ENCODE data around the gene HOXD11.

HOXD11 gene

DNA sequence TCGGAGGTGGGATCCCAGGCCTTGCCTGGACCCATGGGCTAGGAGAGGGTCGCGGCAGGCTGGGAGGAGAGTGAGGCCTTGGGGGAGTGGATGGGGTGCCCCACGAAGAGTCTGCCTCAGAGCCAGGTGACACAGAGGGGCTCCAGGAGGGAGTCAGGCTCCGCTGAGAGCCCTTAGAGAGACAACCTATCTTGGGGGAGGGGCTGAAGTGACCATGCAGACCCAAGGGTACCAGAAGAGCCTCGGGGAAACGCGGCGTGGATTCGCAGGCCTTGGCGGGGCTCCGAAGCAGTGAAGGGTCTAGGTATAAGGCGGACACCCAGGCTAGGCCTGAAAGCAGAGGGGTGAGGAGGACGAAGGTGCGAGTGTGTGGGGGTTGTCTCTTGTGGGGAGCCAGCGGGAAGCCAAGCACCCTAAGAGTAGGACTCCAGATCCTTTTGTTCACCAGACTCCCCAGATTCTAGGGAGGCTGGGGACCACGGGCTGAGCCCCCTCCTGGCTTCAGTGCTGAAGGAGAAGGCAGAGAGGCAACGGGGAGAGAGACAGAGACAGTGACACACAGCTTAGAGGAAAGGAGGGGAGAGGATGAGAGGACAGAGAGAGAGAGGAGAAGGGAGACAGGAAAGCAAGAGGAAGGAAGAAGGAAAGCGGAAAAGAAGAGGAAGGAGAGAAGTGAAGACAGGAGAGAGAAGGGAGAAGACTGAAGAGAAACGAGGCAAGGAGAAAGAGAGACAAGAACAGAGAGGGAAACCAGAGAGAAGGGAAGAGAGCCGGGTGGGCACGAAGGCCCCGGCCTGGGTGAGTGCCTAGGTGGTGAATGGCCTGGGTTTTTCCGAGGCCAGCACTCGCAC, 1.1 kb upstream of the HOXD11 start:
- no peak for DNase-seq (ENCODE audit: low read depth)
- TF ChIP-seq POLR2A (IDR thresholded peaks at IDR 0.05; ENCODE audit: extremely low read depth, insufficient read length), result no peak
- no peak overlapping the region for H3K4me3 ChIP-seq (ENCODE audit: low read depth, low read length)

DNA sequence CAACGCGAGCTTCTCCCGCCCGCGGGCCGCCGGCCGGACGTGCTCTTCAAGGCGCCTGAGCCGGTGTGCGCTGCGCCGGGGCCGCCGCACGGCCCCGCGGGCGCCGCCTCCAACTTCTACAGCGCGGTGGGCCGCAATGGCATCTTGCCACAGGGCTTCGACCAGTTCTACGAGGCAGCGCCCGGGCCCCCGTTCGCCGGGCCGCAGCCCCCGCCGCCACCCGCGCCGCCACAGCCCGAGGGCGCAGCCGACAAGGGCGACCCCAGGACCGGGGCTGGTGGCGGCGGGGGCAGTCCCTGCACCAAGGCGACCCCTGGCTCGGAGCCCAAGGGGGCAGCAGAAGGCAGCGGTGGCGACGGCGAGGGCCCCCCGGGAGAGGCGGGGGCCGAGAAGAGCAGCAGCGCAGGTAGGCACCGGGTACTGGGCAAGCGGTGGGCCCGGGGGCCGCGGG, 676 bp downstream of the HOXD11 start:
- no peak overlapping the region for H3K4me3 ChIP-seq (ENCODE audit: low read depth, low read length)
- TF ChIP-seq MYC (IDR thresholded peaks at IDR 0.05; ENCODE audit: low read depth, low read length), result no peak
- TF ChIP-seq, protein P1, sequence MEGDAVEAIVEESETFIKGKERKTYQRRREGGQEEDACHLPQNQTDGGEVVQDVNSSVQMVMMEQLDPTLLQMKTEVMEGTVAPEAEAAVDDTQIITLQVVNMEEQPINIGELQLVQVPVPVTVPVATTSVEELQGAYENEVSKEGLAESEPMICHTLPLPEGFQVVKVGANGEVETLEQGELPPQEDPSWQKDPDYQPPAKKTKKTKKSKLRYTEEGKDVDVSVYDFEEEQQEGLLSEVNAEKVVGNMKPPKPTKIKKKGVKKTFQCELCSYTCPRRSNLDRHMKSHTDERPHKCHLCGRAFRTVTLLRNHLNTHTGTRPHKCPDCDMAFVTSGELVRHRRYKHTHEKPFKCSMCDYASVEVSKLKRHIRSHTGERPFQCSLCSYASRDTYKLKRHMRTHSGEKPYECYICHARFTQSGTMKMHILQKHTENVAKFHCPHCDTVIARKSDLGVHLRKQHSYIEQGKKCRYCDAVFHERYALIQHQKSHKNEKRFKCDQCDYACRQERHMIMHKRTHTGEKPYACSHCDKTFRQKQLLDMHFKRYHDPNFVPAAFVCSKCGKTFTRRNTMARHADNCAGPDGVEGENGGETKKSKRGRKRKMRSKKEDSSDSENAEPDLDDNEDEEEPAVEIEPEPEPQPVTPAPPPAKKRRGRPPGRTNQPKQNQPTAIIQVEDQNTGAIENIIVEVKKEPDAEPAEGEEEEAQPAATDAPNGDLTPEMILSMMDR (IDR thresholded peaks at IDR 0.05; ENCODE audit: low read depth, low read length), result no peak
- TF ChIP-seq MAX (IDR thresholded peaks at IDR 0.05; ENCODE audit: low read depth, low read length), result no peak
- no peak for TF ChIP-seq POLR2A (IDR thresholded peaks at IDR 0.05; ENCODE audit: extremely low read depth, insufficient read length)
- no peak for DNase-seq (ENCODE audit: low read depth)

GRCh38 chr2:176109192-176109901, 2.3 kb downstream of the HOXD11 start:
- DNase-seq (ENCODE audit: low read depth), result no peak
- no peak overlapping the region for H3K4me3 ChIP-seq (ENCODE audit: low read depth, low read length)
- TF ChIP-seq, protein P1 (IDR thresholded peaks at IDR 0.05; ENCODE audit: low read depth, low read length), result no peak
- TF ChIP-seq POLR2A (IDR thresholded peaks at IDR 0.05; ENCODE audit: extremely low read depth, insufficient read length) (no peak), MYC (IDR thresholded peaks at IDR 0.05; ENCODE audit: low read depth, low read length) (no peak), MAX (IDR thresholded peaks at IDR 0.05; ENCODE audit: low read depth, low read length) (no peak)

DNA sequence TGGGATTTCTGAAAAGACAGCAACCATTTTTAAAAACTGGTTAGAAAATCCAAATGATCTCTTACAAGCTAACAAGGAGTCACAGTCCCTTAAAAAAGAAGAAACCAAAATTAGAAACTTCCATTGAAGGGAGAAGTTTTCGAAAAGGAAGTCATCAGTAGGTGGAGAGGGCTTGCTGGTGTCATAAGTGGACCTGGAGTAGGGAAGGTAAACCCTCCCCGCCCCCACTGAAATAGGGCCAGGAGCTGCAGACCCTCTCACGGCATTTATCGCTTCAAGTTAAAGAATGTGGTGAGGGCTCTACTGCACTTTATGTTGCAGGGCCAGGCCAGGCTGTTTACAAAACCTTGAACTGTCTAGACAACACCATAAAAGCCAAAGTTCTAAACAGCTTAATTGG, 2.9 kb downstream of the HOXD11 start:
- no peak for TF ChIP-seq MYC (IDR thresholded peaks at IDR 0.05; ENCODE audit: low read depth, low read length)
- no peak for TF ChIP-seq MAX (IDR thresholded peaks at IDR 0.05; ENCODE audit: low read depth, low read length)
- TF ChIP-seq, protein P1 (IDR thresholded peaks at IDR 0.05; ENCODE audit: low read depth, low read length), result no peak
- no peak for TF ChIP-seq POLR2A (IDR thresholded peaks at IDR 0.05; ENCODE audit: extremely low read depth, insufficient read length)
- DNase-seq (ENCODE audit: low read depth), result no peak
- no peak overlapping the region for H3K4me3 ChIP-seq (ENCODE audit: low read depth, low read length)

DNA sequence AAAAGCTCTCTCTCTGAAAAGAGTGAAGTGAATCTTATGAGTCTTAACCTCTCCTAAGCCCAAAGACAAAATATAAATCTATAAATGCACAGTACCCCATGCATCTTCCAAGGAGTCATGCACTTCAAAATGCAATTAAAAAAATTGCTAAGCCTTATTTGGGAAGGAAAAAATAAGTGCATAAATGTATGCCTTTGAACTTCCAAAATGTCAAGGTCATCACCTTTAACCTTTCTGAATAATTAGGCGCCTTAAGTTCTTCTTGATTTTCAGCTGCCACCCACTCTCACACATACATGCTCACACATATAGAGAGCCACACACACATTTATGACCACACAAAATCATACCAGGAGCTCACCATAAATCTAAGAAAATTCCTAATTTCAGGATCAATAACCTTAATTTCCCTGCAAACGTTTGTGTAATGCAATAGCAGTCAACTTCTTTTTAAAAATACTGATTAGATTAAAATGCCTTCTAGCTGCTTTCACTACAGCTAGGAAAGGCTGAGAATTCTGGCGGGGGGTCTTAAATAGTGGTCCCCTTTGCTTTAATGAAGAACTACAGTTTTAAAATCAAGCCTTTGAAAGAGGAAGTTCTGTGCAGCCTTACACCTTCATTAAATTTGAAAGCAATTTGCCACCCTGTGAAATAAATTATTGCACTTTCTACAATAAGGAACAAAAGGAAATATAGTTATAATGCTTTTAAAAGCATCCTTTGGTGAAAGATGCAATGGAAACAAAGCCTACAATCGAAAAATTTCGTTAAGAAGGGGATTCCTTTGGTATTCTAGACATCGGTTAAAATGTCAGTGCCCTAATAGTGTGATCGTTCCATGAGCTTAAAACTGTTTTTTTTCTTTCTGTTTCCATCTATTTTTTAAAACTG, 3.6 kb downstream of the HOXD11 start:
- no peak for TF ChIP-seq POLR2A (IDR thresholded peaks at IDR 0.05; ENCODE audit: extremely low read depth, insufficient read length)
- DNase-seq (ENCODE audit: low read depth), result no peak
- no peak overlapping the region for H3K4me3 ChIP-seq (ENCODE audit: low read depth, low read length)

DNA sequence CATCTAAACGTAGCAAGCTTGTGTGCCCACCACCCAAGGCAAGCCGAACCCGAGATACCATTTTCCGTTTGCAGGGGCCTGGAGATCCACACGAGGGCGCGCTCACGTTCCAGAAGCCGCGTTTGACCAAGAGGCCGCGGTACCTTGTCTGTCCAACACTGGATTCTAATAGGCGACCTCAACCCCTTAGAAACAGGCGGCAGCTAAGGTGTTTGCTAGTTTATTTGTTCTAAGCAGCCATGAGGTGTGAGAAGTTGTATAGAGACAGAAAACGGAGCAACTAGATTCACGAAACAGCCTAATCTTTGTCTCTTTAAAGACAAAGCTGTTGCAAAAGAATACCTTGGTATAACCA, 4.2 kb downstream of the HOXD11 start:
- TF ChIP-seq, protein P1 (IDR thresholded peaks at IDR 0.05; ENCODE audit: low read depth, low read length), result peak; percentile 90
- TF ChIP-seq MYC (IDR thresholded peaks at IDR 0.05; ENCODE audit: low read depth, low read length), result no peak
- DNase-seq (ENCODE audit: low read depth), result peak; percentile 76
- H3K4me3 ChIP-seq (ENCODE audit: low read depth, low read length), result no peak overlapping the region
